Adipose tissue (tissue), 3 donors: ENCODE results near the gene PGD. TPM values are rescaled to one million over a fixed set of nuclear protein-coding genes. Genes with fewer than 3 reads are reported as not detected.
"Not testable (repeated sequence)": the region's sequence is repeated elsewhere in the genome, so short reads cannot be mapped to it uniquely, and the experiment has no call there.

Experiments
- H3K27ac ChIP-seq: one replicate; pipeline ENCODE4 v1.5.1; 2013; ENCODE audit warnings: low read depth, low read length
- WGBS, 3 donors: extraction: QIAGEN DNeasy Blood & Tissue Kit; methylation state at CpG; one replicate each; pipeline ENCODE4 v1.1.7; 2013; 5-methylcytosine and 5-hydroxymethylcytosine counted together
- polyA plus RNA-seq, 3 donors: library from polyadenylated mRNA; stranded (reverse); fragments of 200-250 nt; gene quantifications; one replicate each; pipeline ENCODE4 v1.2.3, GENCODE V29; 2013
- donor health status: healthy with polysubstance abuse.
- donor health status: Bipolar disorder and iron deficiency.
- donor health status: healthy.

Gene PGD
- polyA plus RNA-seq = 100 to 1,000 TPM in 2 of 3 donors, 10 to 100 TPM in 1; 54.1 to 306 (median 120) TPM

- WGBS, 3 donors = 1% methylated on average over 76 of the region's 76 CpGs
- peak within 1 kb of the TSS; percentile 71 for H3K27ac ChIP-seq
Measured at GRCh38 chr1:10398734-10399443, at the start of gene PGD. Gene PGD (plus strand): TSS chr1:10399064. CDS start chr1:10399118, 54 bp downstream.

GRCh38 chr1:10353282-10353681, 45.6 kb upstream of the PGD start:
- no peak overlapping the region for H3K27ac ChIP-seq
- WGBS, 3 donors = 70 to 78% (median 72%) methylated on average over 4 of the region's 4 CpGs

GRCh38 chr1:10353693-10354092, 45.2 kb upstream of the PGD start:
- 53 to 72% (median 62%) methylated on average over 2 of the region's 2 CpGs for WGBS, 3 donors
- H3K27ac ChIP-seq = no peak overlapping the region

- 80 to 95% (median 90%) methylated on average over 1 of the region's 1 CpG for WGBS, 3 donors
- H3K27ac ChIP-seq = no peak overlapping the region
Measured at GRCh38 chr1:10360045-10360444, 38.8 kb upstream of the PGD start.

- H3K27ac ChIP-seq = no peak overlapping the region
- 94 to 97% (median 96%) methylated on average over 10 of the region's 10 CpGs for WGBS, 3 donors
Measured at GRCh38 chr1:10361515-10361914, 37.3 kb upstream of the PGD start.

GRCh38 chr1:10368194-10368593, 30.7 kb upstream of the PGD start:
- 80 to 92% (median 87%) methylated on average over 6 of the region's 6 CpGs for WGBS, 3 donors
- no peak overlapping the region for H3K27ac ChIP-seq

- no peak overlapping the region for H3K27ac ChIP-seq
- WGBS, 3 donors = 79 to 86% (median 84%) methylated on average over 8 of the region's 8 CpGs
Measured at GRCh38 chr1:10374442-10374860, 24.4 kb upstream of the PGD start.

GRCh38 chr1:10377365-10378029, 21.4 kb upstream of the PGD start:
- H3K27ac ChIP-seq = not testable (repeated sequence)
- WGBS, 3 donors = 27 to 41% (median 30%) methylated on average over 14 of the region's 14 CpGs

- WGBS, 3 donors = 44 to 84% (median 48%) methylated on average over 15 of the region's 15 CpGs
- H3K27ac ChIP-seq = no peak overlapping the region
Measured at GRCh38 chr1:10378081-10378841, 20.6 kb upstream of the PGD start.

GRCh38 chr1:10379101-10379620, 19.7 kb upstream of the PGD start:
- WGBS, 3 donors = 79 to 91% (median 83%) methylated on average over 10 of the region's 10 CpGs
- H3K27ac ChIP-seq = no peak overlapping the region

- no peak overlapping the region for H3K27ac ChIP-seq
- 92 to 95% (median 93%) methylated on average over 6 of the region's 6 CpGs for WGBS, 3 donors
Measured at GRCh38 chr1:10379676-10380075, 19.2 kb upstream of the PGD start.

GRCh38 chr1:10380594-10381275, 18.1 kb upstream of the PGD start:
- 55 to 62% (median 61%) methylated on average over 5 of the region's 5 CpGs for WGBS, 3 donors
- H3K27ac ChIP-seq = no peak overlapping the region

- no peak overlapping the region for H3K27ac ChIP-seq
- WGBS, 3 donors = 81 to 97% (median 86%) methylated on average over 4 of the region's 4 CpGs
Measured at GRCh38 chr1:10383630-10384029, 15.2 kb upstream of the PGD start.

- 90 to 95% (median 92%) methylated on average over 8 of the region's 8 CpGs for WGBS, 3 donors
- H3K27ac ChIP-seq = no peak overlapping the region
Measured at GRCh38 chr1:10384219-10384618, 14.6 kb upstream of the PGD start.

- no peak overlapping the region for H3K27ac ChIP-seq
- 79 to 82% (median 79%) methylated on average over 11 to 12 of the region's 12 CpGs for WGBS, 3 donors
Measured at GRCh38 chr1:10386761-10387676, 11.8 kb upstream of the PGD start.

- H3K27ac ChIP-seq = no peak overlapping the region
- WGBS, 3 donors = 22 to 32% (median 27%) methylated on average over 3 of the region's 3 CpGs
Measured at GRCh38 chr1:10387677-10388386, 11.0 kb upstream of the PGD start.

GRCh38 chr1:10388387-10388715, 10.5 kb upstream of the PGD start:
- no peak overlapping the region for H3K27ac ChIP-seq
- 32 to 69% (median 35%) methylated on average over 3 of the region's 3 CpGs for WGBS, 3 donors
